ENCODE measurements around the gene R3HDM2. TPM values are rescaled to one million over a fixed set of nuclear protein-coding genes. Genes with fewer than 3 reads are reported as not detected.
"Not testable (repeated sequence)": the region's sequence is repeated elsewhere in the genome, so short reads cannot be mapped to it uniquely, and the experiment has no call there.

R3HDM2 gene
- total RNA-seq, 1 donor from 2014 or later = 86.8 TPM

DNA sequence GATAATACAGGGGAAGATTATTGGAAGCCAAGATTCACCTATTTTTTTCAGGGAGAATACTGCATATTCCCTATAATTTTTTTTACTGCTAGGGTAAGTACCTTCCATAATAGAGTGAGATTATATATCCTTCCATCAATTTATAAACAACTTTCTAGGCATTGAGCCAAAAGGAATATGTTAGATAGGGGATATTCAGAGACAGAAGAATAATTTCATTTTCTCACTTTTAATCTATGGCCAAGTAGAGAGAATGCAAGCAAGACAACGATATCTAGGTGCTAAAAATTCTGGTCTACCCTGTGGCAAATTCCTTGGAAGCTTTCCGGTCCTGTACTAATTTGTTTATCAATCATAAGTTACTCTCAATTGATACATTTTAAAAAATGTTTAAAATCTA, 110.2 kb downstream of the R3HDM2 start:
- no peaks in the 10 kb centered on the region for H3K9me3 Mint-ChIP-seq (ENCODE audit: low read depth)
- TF ChIP-seq, protein P1, sequence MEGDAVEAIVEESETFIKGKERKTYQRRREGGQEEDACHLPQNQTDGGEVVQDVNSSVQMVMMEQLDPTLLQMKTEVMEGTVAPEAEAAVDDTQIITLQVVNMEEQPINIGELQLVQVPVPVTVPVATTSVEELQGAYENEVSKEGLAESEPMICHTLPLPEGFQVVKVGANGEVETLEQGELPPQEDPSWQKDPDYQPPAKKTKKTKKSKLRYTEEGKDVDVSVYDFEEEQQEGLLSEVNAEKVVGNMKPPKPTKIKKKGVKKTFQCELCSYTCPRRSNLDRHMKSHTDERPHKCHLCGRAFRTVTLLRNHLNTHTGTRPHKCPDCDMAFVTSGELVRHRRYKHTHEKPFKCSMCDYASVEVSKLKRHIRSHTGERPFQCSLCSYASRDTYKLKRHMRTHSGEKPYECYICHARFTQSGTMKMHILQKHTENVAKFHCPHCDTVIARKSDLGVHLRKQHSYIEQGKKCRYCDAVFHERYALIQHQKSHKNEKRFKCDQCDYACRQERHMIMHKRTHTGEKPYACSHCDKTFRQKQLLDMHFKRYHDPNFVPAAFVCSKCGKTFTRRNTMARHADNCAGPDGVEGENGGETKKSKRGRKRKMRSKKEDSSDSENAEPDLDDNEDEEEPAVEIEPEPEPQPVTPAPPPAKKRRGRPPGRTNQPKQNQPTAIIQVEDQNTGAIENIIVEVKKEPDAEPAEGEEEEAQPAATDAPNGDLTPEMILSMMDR (IDR thresholded peaks at IDR 0.05; ENCODE audit: unreplicated experiment) = no peak
- H3K27ac Mint-ChIP-seq = no peak overlapping the region
- no peak overlapping the region for H3K4me3 Mint-ChIP-seq (ENCODE audit: low read depth)
- peaks cover 1% of the 10 kb centered on the region for H3K36me3 Mint-ChIP-seq (ENCODE audit: insufficient read depth)
- no peak for DNase-seq (ENCODE audit: low spot score, unreplicated experiment)
- H3K4me1 Mint-ChIP-seq (ENCODE audit: low read depth) = peaks cover 4% of the 10 kb centered on the region
- no peaks in the 10 kb centered on the region for H3K27me3 Mint-ChIP-seq

DNA sequence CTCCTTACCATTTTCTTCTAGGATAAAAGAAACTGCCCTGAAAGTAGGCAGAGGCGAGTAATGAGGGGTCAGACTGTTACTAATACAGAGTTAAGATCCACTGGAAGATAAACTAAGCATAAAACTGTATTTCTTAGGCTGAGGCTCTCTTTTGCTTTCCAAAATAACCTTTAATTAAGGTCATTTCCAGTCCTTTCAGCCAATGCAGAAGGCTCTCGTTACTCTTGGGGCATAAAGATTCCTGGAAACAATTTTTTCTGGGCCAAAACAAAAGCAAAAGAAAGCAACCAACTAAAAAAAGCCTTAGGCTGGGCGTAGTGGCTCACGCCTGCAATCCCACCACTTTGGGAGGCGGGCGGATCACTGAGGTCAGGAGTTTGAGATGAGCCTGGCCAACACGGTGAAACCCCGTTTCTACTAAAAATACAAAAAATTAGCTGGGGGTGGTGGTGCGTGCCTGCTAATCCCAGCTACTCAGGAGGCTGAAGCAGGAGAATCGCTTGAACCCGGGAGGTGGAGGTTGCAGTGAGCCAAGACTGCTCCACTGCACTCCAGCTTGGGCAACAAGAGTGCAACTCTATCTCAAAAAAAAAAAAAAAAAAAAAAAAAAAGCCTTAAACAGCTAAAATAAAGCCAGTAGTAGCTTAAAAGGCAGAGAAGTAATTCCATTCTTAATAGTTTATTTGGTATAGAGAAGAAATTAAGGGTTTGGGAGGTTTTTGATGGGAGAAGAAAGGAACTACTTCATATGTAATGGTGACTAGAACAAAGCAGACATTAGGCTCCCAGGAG, 111.0 kb downstream of the R3HDM2 start:
- Mint-ChIP-seq H3K27me3 (no peaks in the 10 kb centered on the region), H3K36me3 (ENCODE audit: insufficient read depth) (peaks cover 1% of the 10 kb centered on the region), H3K4me3 (ENCODE audit: low read depth) (no peak overlapping the region), H3K27ac (peak overlapping the region; percentile 38), H3K4me1 (ENCODE audit: low read depth) (peaks cover 4% of the 10 kb centered on the region), H3K9me3 (ENCODE audit: low read depth) (no peaks in the 10 kb centered on the region)
- TF ChIP-seq, protein P1 (IDR thresholded peaks at IDR 0.05; ENCODE audit: unreplicated experiment) = no peak
- no peak for DNase-seq (ENCODE audit: low spot score, unreplicated experiment)

- Mint-ChIP-seq H3K27ac (no peak overlapping the region), H3K27me3 (no peaks in the 10 kb centered on the region), H3K4me3 (ENCODE audit: low read depth) (no peak overlapping the region), H3K36me3 (ENCODE audit: insufficient read depth) (no peaks in the 10 kb centered on the region), H3K4me1 (ENCODE audit: low read depth) (peaks cover 6% of the 10 kb centered on the region), H3K9me3 (ENCODE audit: low read depth) (no peaks in the 10 kb centered on the region)
- DNase-seq (ENCODE audit: low spot score, unreplicated experiment) = no peak
- TF ChIP-seq, protein P1 (IDR thresholded peaks at IDR 0.05; ENCODE audit: unreplicated experiment) = no peak
Measured at GRCh38 chr12:57315681-57316080, 115.2 kb downstream of the R3HDM2 start.

DNA sequence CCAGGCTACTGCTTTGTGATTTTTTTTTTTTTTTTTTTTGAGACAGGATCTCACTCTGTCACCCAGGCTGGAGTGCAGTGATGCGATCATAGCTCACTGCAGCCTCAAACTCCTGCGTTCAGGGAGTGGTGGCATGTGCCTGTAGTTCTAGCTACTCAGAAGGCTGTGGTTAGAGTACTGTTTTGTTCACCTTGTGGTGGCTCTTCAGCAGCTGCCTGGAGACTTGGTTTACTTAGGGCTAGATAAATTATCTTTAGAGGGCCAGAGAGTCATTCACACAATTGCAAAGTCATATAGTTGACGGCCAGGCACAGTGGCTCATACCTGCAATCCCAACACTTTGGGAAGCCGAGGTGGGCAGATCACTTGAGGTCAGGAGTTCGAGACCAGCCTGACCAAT, 118.6 kb downstream of the R3HDM2 start:
- not testable (repeated sequence) for H3K4me3 Mint-ChIP-seq (ENCODE audit: low read depth); H3K9me3 Mint-ChIP-seq (ENCODE audit: low read depth); H3K27me3 Mint-ChIP-seq; H3K36me3 Mint-ChIP-seq (ENCODE audit: insufficient read depth); DNase-seq (ENCODE audit: low spot score, unreplicated experiment); H3K4me1 Mint-ChIP-seq (ENCODE audit: low read depth)
- H3K27ac Mint-ChIP-seq = peak overlapping the region; percentile 3

DNA sequence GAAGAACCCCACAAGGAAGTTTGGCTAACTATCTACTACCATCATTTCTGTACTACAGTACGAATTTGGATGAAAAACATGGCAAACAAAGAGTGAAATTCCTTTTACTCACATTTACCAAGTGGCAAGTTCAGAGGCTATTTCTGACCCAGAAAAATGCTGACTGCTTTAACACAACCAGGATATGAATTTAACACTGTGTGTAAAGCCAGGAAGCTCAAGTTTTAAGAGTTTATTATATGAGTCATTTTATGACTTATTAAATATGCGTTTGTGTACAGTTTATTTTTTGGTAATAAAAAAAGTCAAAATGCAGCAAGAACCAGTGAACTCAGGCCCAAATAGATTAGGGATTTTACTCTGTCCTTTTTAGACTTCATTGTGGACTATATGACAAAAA, 121.4 kb downstream of the R3HDM2 start:
- H3K27me3 Mint-ChIP-seq = no peaks in the 10 kb centered on the region
- TF ChIP-seq, protein P1 (IDR thresholded peaks at IDR 0.05; ENCODE audit: unreplicated experiment) = no peak

More for the DNA sequence above, 121.4 kb downstream of the R3HDM2 start:
- Mint-ChIP-seq H3K4me3 (ENCODE audit: low read depth) (no peak overlapping the region), H3K27ac (peak overlapping the region; percentile 10), H3K9me3 (ENCODE audit: low read depth) (no peaks in the 10 kb centered on the region), H3K36me3 (ENCODE audit: insufficient read depth) (peaks cover 9% of the 10 kb centered on the region), H3K4me1 (ENCODE audit: low read depth) (peaks cover 2% of the 10 kb centered on the region)
- no peak for DNase-seq (ENCODE audit: low spot score, unreplicated experiment)

All from progenitor cell of endocrine pancreas (in vitro differentiated cells).